Activated CD4-positive, alpha-beta T cell treated with anti-CD3 and anti-CD28 coated beads, Interleukin-2, amount 50 U/mL, for 4 hours (primary cell): ENCODE measurements around the gene ABCC5.
"Not testable (repeated sequence)": the region's sequence is repeated elsewhere in the genome, so short reads cannot be mapped to it uniquely, and the experiment has no call there.

Source experiments
- DNase-seq, 2 experiments: peaks; one replicate each; pipeline ENCODE4 v3.0.0-alpha.2; 2020

Gene ABCC5

DNA sequence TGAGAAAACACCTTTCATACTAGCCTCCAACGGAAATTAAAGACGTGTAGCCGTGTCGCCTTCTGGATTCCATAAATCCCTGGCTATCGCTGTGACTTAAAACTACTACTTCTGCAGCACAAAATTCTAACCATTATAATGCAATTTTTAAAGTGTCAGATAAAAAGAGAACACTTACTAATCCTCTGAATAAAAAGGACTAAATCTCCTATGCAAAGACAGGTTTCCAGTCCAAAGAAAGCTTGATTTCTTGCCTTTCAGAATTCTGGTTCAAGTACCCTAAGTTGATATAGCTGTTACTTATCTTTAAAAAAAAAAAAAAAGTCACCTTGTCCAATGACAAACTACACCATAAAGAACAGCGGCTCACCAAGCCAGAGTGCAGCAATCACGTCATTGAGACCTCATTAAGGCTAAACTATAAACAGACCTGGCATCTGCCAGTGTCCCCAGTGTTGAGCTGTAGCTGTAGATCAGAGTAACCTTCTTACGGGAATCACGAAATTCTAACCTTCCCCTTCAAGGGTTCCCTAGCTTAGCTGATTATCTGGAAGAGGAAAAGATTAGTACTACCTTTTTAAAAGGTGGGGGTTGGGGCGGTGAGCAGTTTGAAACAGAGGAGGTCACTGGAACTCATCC is 2.2 kb downstream of the ABCC5 start:
- no peak for DNase-seq

DNA sequence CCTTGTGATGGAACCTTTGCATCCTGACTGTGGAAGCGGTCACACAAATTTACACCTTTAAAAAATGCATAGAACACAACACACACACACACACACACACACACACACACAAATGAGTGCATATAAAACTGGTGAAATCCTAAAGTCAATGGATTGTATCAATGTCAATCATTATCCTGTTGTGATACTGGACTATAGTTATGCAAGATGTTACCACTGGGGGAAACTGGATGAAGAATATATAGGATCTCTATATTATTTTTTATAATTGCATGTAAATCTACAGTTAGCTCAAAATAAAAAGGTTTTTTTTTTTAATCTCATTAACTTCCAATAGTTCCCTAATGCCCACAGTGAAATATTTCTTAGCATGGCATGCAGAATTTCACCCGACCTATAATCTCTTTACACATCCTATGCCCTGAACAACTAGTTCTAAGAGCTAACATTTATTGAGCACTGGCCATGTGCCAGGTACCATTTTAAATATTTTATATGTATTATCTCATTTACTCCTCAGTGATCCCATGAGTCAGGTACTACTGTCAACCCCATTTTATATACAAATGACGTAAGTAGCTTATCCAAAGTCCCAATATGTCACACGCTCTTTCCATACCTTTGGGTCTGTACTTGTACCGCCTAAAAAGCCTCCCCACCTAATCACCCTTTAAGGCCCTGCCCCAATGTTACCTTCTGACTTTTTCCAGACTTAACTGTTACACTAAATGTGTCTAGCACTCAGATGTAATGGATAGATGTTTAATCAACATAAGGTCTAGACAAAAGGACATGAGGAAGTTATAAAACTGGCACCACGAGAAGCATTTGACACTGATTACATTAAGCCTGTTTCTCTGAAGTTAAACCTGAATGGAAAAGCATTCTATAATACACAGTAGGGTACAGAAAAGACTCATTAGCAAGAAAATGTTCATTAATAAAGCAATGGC is 5.5 kb downstream of the ABCC5 start:
- DNase-seq = no peak

- no peak for DNase-seq
These were observed 6.3 kb downstream of the ABCC5 start for GRCh38 chr3:184011230-184011876.

- no peak for DNase-seq
These were observed 9.5 kb downstream of the ABCC5 start for GRCh38 chr3:184008161-184008560.

GRCh38 chr3:184007143-184007813 is 10.4 kb downstream of the ABCC5 start:
- DNase-seq = not testable (repeated sequence)

- no peak for DNase-seq
These were observed 11.7 kb downstream of the ABCC5 start for GRCh38 chr3:184005941-184006507.

- no peak for DNase-seq
These were observed 13.2 kb downstream of the ABCC5 start for GRCh38 chr3:184004476-184004875.

GRCh38 chr3:184003187-184003967 is 14.3 kb downstream of the ABCC5 start:
- no peak for DNase-seq

GRCh38 chr3:184002469-184002868 is 15.2 kb downstream of the ABCC5 start:
- no peak for DNase-seq

DNA sequence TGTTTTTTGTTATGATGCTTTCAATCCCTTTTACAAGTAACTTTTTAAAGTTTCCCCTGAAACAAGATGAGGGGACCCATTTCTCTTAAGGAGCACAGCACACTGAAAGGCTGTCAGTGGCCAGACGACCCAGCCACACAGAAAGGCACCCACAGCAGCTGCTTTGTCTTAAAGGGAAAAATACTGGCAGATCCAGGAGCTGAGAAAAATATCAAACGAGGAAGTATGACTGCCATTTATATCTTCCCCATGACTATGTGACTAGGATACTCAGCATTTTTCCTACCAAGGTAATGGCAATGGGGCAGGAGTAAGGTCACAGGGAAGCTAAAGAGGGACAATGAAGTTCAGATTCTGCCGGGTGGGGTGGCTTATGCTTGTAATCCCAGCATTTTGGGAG is 15.9 kb downstream of the ABCC5 start:
- DNase-seq = no peak

GRCh38 chr3:183991403-183991802 is 26.3 kb downstream of the ABCC5 start:
- no peak for DNase-seq

DNA sequence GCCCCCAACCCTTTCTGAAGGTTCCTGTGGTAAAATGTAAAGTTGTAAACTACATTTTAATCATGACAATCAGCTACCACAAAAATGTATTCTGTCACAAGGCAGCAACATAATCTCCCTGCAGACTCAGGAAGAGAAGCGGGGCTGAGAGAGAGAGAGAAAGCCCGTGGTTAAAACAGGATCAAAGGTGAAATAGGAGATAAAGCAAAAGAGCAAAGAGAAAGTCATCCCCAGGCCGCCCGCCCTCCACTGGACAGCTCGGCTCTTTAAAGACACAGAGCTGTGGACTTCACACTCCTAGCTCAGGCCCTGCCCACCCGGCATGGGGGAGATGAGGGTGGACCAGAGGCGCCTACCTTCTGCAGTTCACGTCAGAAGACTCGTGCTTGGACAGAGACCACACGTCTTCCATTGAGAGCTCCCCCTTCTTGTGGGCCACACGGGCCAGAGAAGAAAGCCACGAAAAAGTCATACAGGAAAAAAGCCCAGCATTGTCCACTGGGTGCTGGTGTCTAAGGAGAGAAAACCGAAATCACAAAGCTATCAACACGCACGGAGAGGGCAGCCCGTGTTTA is 29.4 kb downstream of the ABCC5 start:
- no peak for DNase-seq

- no peak for DNase-seq
These were observed 30.6 kb downstream of the ABCC5 start for GRCh38 chr3:183987000-183987600.

- DNase-seq = no peak
These were observed 32.6 kb downstream of the ABCC5 start for GRCh38 chr3:183984749-183985729.

DNA sequence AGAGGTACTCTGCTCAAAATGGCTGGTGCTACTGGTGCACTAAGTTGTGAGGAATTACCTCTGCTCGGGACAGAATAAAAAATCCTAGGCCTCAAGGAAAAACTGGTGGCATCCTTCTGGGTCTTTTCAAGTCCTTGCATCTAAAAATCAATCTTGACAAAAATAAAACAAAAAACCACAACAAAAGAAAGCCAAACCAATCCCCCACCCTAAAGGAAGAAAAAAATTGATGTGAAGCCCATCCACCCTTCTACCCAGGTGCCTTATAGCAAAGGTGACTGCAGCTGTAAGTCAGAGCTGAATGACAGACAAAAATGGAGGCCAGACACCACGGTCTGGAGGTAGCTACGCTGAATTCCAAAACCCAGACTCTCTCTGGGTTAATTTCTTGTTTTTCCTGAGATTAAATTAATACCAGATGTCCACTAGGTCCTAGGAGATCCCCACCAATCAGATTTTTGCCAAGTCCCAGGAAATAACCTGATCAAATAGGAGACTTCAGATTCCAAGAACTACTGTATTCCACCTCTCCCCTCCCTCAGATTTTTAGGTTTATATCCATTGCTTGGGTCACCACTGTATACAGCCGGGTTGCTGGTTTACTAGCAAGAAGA is 33.5 kb downstream of the ABCC5 start:
- no peak for DNase-seq

GRCh38 chr3:183981990-183982644 is 35.6 kb downstream of the ABCC5 start:
- DNase-seq = no peak

DNA sequence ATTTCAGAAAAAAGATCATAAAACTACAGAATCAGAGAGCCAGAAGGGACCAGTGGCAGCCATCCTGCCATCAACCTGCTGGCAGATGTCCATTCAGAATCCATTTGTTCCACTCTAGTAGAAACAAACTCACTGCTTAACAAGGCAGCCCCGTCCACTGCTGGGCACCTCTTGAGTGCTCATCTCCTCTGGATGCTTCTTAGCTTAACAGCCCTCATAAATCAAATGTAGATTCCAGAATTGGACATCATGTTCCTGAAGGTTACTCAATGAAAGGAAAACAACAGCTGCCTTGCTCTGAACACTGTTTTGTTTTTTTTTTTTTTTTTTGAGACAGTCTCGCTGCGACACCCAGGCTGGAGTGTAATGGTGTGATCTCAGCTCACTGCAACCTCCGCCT is 37.3 kb downstream of the ABCC5 start:
- no peak for DNase-seq

- no peak for DNase-seq
These were observed 41.6 kb downstream of the ABCC5 start for GRCh38 chr3:183975981-183976662.
